Cortex of kidney (tissue), 1 donor: Measurements from ENCODE around the gene SPPL2C.

Source experiments
- DNase-seq: peaks from one replicate; lab custom pipeline; 2025; lab: John Stamatoyannopoulos, UW

SPPL2C gene

GRCh38 chr17:45877467-45877866 is 32.8 kb downstream of the SPPL2C start:
- DNase-seq: no peak

GRCh38 chr17:45883063-45883462 is 38.4 kb downstream of the SPPL2C start:
- no peak for DNase-seq

- DNase-seq: no peak
Measured at GRCh38 chr17:45886852-45887251, 42.2 kb downstream of the SPPL2C start.

GRCh38 chr17:45888392-45888791 is 43.7 kb downstream of the SPPL2C start:
- DNase-seq: no peak

- no peak for DNase-seq
Measured at GRCh38 chr17:45889579-45889978, 44.9 kb downstream of the SPPL2C start.

- no peak for DNase-seq
Measured at GRCh38 chr17:45893725-45894021, 49.0 kb downstream of the SPPL2C start.

GRCh38 chr17:45894022-45894784 is 49.5 kb downstream of the SPPL2C start, which contains the start of gene MAPT:
Gene MAPT (plus strand): TSS chr17:45894554. CDS start chr17:45962338, 67,784 bp downstream.
- DNase-seq: peak; percentile 89

GRCh38 chr17:45895304-45895968 is 50.8 kb downstream of the SPPL2C start:
- DNase-seq: no peak

GRCh38 chr17:45895969-45896785 is 51.5 kb downstream of the SPPL2C start:
- DNase-seq: no peak
